ENCODE measurements around the gene COX4I1.

GRCh38 chr16:85781695-85782370, 17.7 kb upstream of the COX4I1 start:
- no peak for TF ChIP-seq CTCF (IDR thresholded peaks at IDR 0.05; ENCODE audit: low read depth, low read length)
- no peak for TF ChIP-seq EZH2phosphoT487 (IDR thresholded peaks at IDR 0.05; ENCODE audit: low read depth)
